Left forelimb (tissue), 1 donor: ENCODE measurements around the gene MAP3K4.
"Not testable (repeated sequence)": the region's sequence is repeated elsewhere in the genome, so short reads cannot be mapped to it uniquely, and the experiment has no call there.

ENCODE experiments used
- DNase-seq: peaks from one replicate; pipeline ENCODE4 v3.0.0-alpha.2; 2018; ENCODE audit warnings: low spot score

Gene MAP3K4

GRCh38 chr6:160972594-160972993 lies 19.0 kb upstream of the MAP3K4 start:
- not testable (repeated sequence) for DNase-seq

- no peak for DNase-seq
These were observed 18.0 kb upstream of the MAP3K4 start for GRCh38 chr6:160973311-160974250.

GRCh38 chr6:160974304-160974771 lies 17.2 kb upstream of the MAP3K4 start:
- DNase-seq: no peak

GRCh38 chr6:160975162-160975561 lies 16.4 kb upstream of the MAP3K4 start:
- no peak for DNase-seq

GRCh38 chr6:160975961-160976360 lies 15.6 kb upstream of the MAP3K4 start:
- not testable (repeated sequence) for DNase-seq

GRCh38 chr6:160978141-160978901 lies 13.2 kb upstream of the MAP3K4 start:
- DNase-seq: no peak

GRCh38 chr6:160979061-160979708 lies 12.4 kb upstream of the MAP3K4 start:
- no peak for DNase-seq

GRCh38 chr6:160983377-160983948 lies 8.1 kb upstream of the MAP3K4 start:
- not testable (repeated sequence) for DNase-seq

- DNase-seq: no peak
These were observed 4.7 kb upstream of the MAP3K4 start for GRCh38 chr6:160986851-160987250.

- DNase-seq: no peak
These were observed 4.3 kb upstream of the MAP3K4 start for GRCh38 chr6:160987265-160987664.

- DNase-seq: no peak
These were observed 643 bp upstream of the MAP3K4 start for GRCh38 chr6:160990847-160991405.

- peak; percentile 83 for DNase-seq
These were observed 751 bp downstream of the MAP3K4 start for GRCh38 chr6:160992061-160992979.

GRCh38 chr6:160992980-160993314 lies 1.4 kb downstream of the MAP3K4 start:
- no peak for DNase-seq

GRCh38 chr6:160995271-160995670 lies 3.7 kb downstream of the MAP3K4 start:
- no peak for DNase-seq

- DNase-seq: no peak
These were observed 4.6 kb downstream of the MAP3K4 start for GRCh38 chr6:160996131-160996601.

GRCh38 chr6:160998217-160998616 lies 6.6 kb downstream of the MAP3K4 start:
- DNase-seq: no peak

GRCh38 chr6:160998766-160999165 lies 7.2 kb downstream of the MAP3K4 start:
- DNase-seq: no peak

- DNase-seq: no peak
These were observed 7.9 kb downstream of the MAP3K4 start for GRCh38 chr6:160999516-160999915.

GRCh38 chr6:161000632-161001031 lies 9.1 kb downstream of the MAP3K4 start:
- DNase-seq: no peak

- no peak for DNase-seq
These were observed 9.9 kb downstream of the MAP3K4 start for GRCh38 chr6:161001421-161001820.

GRCh38 chr6:161003336-161003735 lies 11.8 kb downstream of the MAP3K4 start:
- DNase-seq: no peak
